Lower leg skin (tissue), 4 donors: Measurements from ENCODE around the gene ASXL2. TPM values are rescaled to one million over a fixed set of nuclear protein-coding genes. Genes with fewer than 3 reads are reported as not detected.

Source experiments
- DNase-seq, 2 donors: peaks; one replicate each; pipeline ENCODE4 v3.0.0-alpha.2; 2019; ENCODE audit warnings: low spot score in 2 of 2
- H3K4me3 ChIP-seq: fragments of 200-600 bp; sonication (generic); 2 replicates; pipeline ENCODE4 v1.5.1; 2017; ENCODE audit warnings: mild to moderate bottlenecking, low read depth; ENCODE audit not compliant: poor library complexity, severe bottlenecking
- POLR2A ChIP-seq, 2 donors: fragments of 450-650 bp; IDR thresholded peaks; one replicate each; pipeline ENCODE4 v1.6.1; 2016 to 2017; ENCODE audit warnings: antibody characterized with exemption in 2 of 2, mild to moderate bottlenecking in 1 of 2, moderate library complexity in 1 of 2
- WGBS, 2 donors: methylation state at CpG; one replicate each; pipeline ENCODE4 v1.1.5; 2018; 5-methylcytosine and 5-hydroxymethylcytosine counted together
- intact Hi-C: fragments of 100-400 bp; cut with DNase I; formaldehyde crosslinking; loops from one replicate; pipeline ENCODE4 v1.15.0; 2023; ENCODE audit warnings: low total_unique reads
- total RNA-seq, 4 donors: library from RNA; depleted of rRNA; stranded (reverse); fragments of >200 nt; gene quantifications; one replicate each; pipeline ENCODE4 v1.1.0, GENCODE V29; 2016
- TF ChIP-seq, protein P1 (sequence below), 3 donors: fragments of 450-650 bp; IDR thresholded peaks; one replicate each; pipeline ENCODE4 v1.5.1; 2016; ENCODE audit warnings: antibody characterized with exemption in 3 of 3, mild to moderate bottlenecking in 3 of 3, moderate library complexity in 2 of 3

ASXL2 gene
- total RNA-seq, 4 donors from 2014 or later, result 15.1 to 21.4 (median 20.0) TPM

DNA sequence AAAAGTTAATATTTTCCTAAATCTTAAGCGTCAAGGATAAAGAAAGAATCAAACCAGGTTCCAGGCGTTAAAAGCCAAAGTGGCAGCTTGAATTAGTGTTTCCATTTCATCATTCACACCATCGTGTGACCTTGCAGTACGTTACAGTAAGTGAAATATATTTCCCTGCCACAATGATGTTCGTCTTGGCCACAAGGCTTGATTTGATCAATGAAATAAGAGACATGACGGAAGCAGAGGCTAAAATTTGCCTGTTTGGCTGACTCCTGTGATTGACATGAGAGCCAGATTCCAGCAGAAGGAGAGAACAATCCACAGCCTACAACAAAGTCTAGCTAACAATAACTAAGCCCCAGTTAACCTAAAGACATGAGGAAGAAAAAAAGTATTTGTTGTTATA, 62.0 kb downstream of the ASXL2 start:
- H3K4me3 ChIP-seq, result no peak overlapping the region
- 87% methylated on average over 6 of the region's 6 CpGs for WGBS, 2 donors
- no peak for DNase-seq
- no peak for TF ChIP-seq POLR2A (IDR thresholded peaks at IDR 0.05)
- TF ChIP-seq, protein P1, sequence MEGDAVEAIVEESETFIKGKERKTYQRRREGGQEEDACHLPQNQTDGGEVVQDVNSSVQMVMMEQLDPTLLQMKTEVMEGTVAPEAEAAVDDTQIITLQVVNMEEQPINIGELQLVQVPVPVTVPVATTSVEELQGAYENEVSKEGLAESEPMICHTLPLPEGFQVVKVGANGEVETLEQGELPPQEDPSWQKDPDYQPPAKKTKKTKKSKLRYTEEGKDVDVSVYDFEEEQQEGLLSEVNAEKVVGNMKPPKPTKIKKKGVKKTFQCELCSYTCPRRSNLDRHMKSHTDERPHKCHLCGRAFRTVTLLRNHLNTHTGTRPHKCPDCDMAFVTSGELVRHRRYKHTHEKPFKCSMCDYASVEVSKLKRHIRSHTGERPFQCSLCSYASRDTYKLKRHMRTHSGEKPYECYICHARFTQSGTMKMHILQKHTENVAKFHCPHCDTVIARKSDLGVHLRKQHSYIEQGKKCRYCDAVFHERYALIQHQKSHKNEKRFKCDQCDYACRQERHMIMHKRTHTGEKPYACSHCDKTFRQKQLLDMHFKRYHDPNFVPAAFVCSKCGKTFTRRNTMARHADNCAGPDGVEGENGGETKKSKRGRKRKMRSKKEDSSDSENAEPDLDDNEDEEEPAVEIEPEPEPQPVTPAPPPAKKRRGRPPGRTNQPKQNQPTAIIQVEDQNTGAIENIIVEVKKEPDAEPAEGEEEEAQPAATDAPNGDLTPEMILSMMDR (IDR thresholded peaks at IDR 0.05), result no peak
- intact Hi-C loops, result no loop called here

DNA sequence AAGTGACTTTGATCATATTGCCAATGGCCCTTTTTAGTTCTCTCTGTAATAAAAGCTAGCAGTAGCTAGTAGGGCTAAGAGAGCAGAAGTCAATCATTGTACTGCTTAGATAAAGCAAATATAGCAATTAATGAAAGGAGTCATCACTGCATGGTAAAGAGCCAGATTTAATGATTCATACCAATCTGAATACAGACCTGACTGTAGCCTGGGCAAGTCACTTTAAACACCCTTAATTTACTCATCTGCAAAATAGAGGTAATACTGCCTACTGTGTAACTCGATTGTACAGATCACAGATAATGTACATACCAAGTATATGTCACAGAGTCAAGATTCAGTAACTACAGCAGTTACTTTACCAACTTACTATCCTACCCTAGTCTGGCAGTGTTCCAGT, 63.6 kb downstream of the ASXL2 start:
- no peak overlapping the region for H3K4me3 ChIP-seq
- TF ChIP-seq, protein P1 (IDR thresholded peaks at IDR 0.05), result no peak
- no peak for TF ChIP-seq POLR2A (IDR thresholded peaks at IDR 0.05)
- intact Hi-C loops, result no loop called here
- no peak for DNase-seq
- 65 to 68% methylated on average over 1 of the region's 1 CpG for WGBS, 2 donors

DNA sequence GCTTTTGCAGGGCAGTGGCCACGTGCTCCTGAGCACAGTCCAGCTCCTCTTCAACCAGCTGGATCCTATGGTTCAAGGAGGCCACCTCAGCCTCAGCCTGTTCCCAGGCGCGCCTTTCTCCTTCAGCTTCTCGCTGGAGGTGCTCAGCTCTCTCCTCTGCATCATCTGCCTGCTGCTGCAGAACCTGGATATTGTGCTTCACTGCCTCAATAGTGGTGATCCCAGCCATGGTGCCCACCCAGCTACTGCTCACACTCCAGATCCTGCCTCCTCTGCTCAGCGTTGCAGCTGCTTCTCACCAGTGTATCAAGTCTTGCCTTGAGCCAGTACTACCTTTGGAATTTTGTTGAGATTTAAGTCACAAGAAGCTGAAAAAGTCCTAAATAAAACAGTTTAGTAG, 67.9 kb downstream of the ASXL2 start:
- no peak overlapping the region for H3K4me3 ChIP-seq
- intact Hi-C loops, result no loop called here
- TF ChIP-seq, protein P1 (IDR thresholded peaks at IDR 0.05), result no peak
- no peak for TF ChIP-seq POLR2A (IDR thresholded peaks at IDR 0.05)
- no peak for DNase-seq
- 94 to 98% methylated on average over 5 of the region's 5 CpGs for WGBS, 2 donors

DNA sequence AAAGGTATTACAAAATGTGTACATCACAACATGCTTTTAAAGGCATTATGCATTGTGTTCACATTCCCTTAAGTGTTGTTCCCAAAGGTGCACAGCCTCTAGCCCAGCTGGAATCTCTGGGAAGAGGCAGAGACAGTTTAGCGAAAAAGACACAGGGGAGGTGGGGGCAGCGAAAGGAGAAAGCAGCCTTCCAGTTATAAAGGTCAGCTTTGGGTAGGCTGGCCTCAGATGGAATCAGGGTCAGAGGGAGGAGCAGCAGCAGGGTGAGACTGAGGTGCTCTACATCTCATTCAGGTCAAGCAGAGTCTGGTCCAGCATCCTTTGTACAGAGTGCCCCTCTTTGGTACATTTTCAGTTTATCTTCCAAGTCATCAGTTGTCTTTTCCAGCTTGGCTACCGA, 68.6 kb downstream of the ASXL2 start:
- no peak for TF ChIP-seq POLR2A (IDR thresholded peaks at IDR 0.05)
- TF ChIP-seq, protein P1 (IDR thresholded peaks at IDR 0.05), result no peak
- intact Hi-C loops, result no loop called here
- WGBS, 2 donors, result 91 to 94% methylated on average over 3 of the region's 3 CpGs
- no peak for DNase-seq
- no peak overlapping the region for H3K4me3 ChIP-seq

DNA sequence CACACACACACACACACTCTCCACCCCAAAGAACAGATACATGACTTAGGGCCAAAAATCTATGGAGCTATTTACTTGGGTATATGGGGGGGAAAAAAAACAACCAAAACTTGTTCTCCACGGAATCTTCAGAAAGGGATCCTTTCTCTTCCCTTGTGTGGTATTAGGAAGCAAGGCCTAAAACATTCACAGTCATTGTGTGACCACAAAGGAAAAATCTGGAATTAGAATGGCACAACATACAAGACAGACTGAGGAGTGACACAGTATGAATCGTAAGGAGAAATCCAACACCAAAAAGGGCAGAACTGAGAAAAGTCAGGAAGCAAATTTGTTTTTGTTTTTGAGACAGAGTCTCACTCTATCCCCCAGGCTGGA, 70.3 kb downstream of the ASXL2 start:
- DNase-seq, result no peak
- TF ChIP-seq, protein P1 (IDR thresholded peaks at IDR 0.05), result no peak
- no peak for TF ChIP-seq POLR2A (IDR thresholded peaks at IDR 0.05)
- WGBS, 2 donors, result 82 to 88% methylated on average over 2 of the region's 2 CpGs
- intact Hi-C loops, result no loop called here
- H3K4me3 ChIP-seq, result no peak overlapping the region

DNA sequence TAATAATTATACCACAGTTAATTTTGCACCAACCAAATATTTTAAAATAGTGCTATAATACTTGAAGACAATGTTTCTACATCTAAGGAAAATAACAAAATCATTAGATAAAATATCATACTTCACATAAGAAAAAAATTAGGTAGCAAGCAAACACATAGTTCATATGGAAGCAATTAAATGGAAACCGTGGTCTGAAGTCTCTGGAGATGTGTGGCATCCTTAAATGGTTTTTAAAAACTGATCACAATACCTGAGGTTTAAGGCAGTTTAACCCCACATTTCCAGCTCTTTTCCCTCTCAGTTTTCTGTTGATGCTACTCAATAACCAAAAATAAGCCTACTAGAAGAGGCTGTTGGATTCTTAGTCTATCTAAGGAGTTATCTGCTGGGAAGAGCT, 71.3 kb downstream of the ASXL2 start:
- TF ChIP-seq, protein P1 (IDR thresholded peaks at IDR 0.05), result no peak
- 68 to 77% methylated on average over 1 of the region's 1 CpG for WGBS, 2 donors
- intact Hi-C loops, result no loop called here
- DNase-seq, result no peak
- H3K4me3 ChIP-seq, result no peak overlapping the region
